Measurements from ENCODE around the gene SDHB. TPM values are rescaled to one million over a fixed set of nuclear protein-coding genes. Genes with fewer than 3 reads are reported as not detected.
A peak's percentile ranks its signal among the peaks of the same experiment; 100 is the strongest.

Gene SDHB
- total and polyA plus RNA-seq, 9 of the 15 experiments (the other 6 are each of a cell fraction or from before 2014, with no cell fraction given) = 207 to 554 (median 365) TPM

DNA sequence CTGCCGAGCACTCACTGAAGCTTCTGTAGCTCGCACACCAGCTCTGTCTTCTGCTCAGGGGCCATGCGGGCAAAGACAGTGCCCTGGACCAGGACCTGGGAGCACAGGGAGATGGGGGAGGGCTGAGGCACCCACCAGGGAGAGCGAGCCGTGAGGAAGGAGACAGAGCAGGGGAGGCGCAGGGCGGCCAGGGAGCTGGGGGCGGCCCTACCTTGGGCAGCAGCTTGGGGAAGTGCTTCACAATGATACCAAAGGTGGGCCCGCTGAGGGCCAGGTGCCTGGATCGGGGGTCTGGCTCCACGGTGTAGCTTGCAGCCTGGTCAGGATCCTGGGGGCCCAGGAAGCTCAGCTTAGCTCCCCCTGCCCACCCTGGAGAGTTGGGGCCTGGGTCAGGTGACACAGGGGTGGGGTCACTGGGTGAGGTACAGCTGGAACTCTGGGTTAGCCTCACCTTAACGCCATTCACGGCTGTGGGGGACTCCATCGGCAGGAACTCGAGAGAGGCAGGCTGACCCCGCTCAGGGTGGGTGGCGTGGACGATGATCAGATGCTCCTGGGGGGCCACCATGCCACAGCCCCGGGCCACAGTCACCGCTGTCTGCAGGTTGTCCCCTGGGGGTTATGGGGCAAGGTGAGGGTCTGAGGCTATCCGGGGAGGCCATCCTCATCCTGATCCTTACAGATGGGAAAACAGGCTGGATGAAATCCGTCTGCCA is 64.0 kb downstream of the SDHB start:
- H3K9me3 ChIP-seq (replicated peaks; ENCODE audit: control insufficient read depth, insufficient read depth, low read depth, low read length) = no peaks in the 10 kb centered on the region
- H3K4me2 ChIP-seq (ENCODE audit: insufficient read depth, low read length) = no peak overlapping the region
- peaks cover 13% of the 10 kb centered on the region; the same call in 1 of the 3 replicates for H3K36me3 ChIP-seq (ENCODE audit: control insufficient read depth, insufficient read depth, low read length)
- in situ Hi-C loops (cut with MboI) (no loop called here), intact Hi-C loops (cut with micrococcal nuclease) (no loop called here)
- peak overlapping the region in 1 of 2 experiments; percentile 8; a peak in 1 of 4 replicates for H3K9ac ChIP-seq (ENCODE audit: insufficient read depth in 1 of 2, low read depth in 2 of 2, low read length in 2 of 2)
- peaks cover 4% of the 10 kb centered on the region for H3K9me1 ChIP-seq (ENCODE audit: control insufficient read depth, insufficient read depth, low read length)
- ChIA-PET POLR2A (interaction anchor here (0.9 to 1.1 kb wide), 3 partner anchors 8 to 24 kb away, joined by 4 read pairs; no protein-coding TSS in a partner anchor), CTCF (ENCODE audit: low intra/inter-chr PET ratio) (no interaction called here)
- DNase-seq (ENCODE audit: extremely low read depth in 1 of 4, low spot score in 3 of 4) (no peak), FAIRE-seq (no peak), ATAC-seq (no peak)
- TF ChIP-seq ZNF212 (CRISPR knock-in tag; IDR thresholded peaks at IDR 0.05) (no peak), ETV5 (CRISPR knock-in tag; IDR thresholded peaks at IDR 0.05; ENCODE audit: low read depth) (no peak), ZNF143 (CRISPR knock-in tag; IDR thresholded peaks at IDR 0.05) (0 out of 2 replicates have a peak, but pooled peaks have one; percentile 25), POLR2G (IDR thresholded peaks at IDR 0.05; ENCODE audit: low read depth, low read length) (peak; percentile 34; the same call in 1 of the 2 replicates), SRSF3 (IDR thresholded peaks at IDR 0.05; ENCODE audit: insufficient read depth, low read length) (no peak)
- H2AFZ ChIP-seq (ENCODE audit: low read depth, low read length) = no peak overlapping the region
- no peaks in the 10 kb centered on the region; the same call in 1 of the 2 replicates for H4K20me1 ChIP-seq (replicated peaks; ENCODE audit: control insufficient read depth, insufficient read depth, low read length)
- H3K4me3 ChIP-seq = no peak overlapping the region
- no peaks in the 10 kb centered on the region for H3K27me3 ChIP-seq (ENCODE audit: control insufficient read depth in 2 of 2, insufficient read depth in 2 of 2, low read length in 2 of 2)
- 73% methylated on average over 22 of the region's 22 CpGs for WGBS (ENCODE audit: insufficient coverage, low coverage, missing lambda C conversion rate)
- no peaks in the 10 kb centered on the region for H3K79me2 ChIP-seq (ENCODE audit: control insufficient read depth, insufficient read depth, low read length)
- H3K4me1 ChIP-seq (replicated peaks in 1 of 2; ENCODE audit: control insufficient read depth in 2 of 2, insufficient read depth in 2 of 2, low read length in 2 of 2) = peaks cover 0 to 27% of the 10 kb centered on the region in 2 experiments; a peak in 1 of 5 replicates
- no TSS peak for BruUV-seq (replicated peaks)
- H3K27ac ChIP-seq (ENCODE audit: extremely low read depth, low read depth, low read length) = no peak overlapping the region
